ES-I3 (cell line): ENCODE measurements around the gene DNAJC18.
A peak's percentile ranks its signal among the peaks of the same experiment; 100 is the strongest.
"Not testable (repeated sequence)": the region's sequence is repeated elsewhere in the genome, so short reads cannot be mapped to it uniquely, and the experiment has no call there.

Experiments used
- H3K36me3 ChIP-seq: 2 replicates; pipeline ENCODE4 v1.6.1; 2013; ENCODE audit warnings: mild to moderate bottlenecking, low read length, control low read depth, moderate library complexity; ENCODE audit not compliant: insufficient read depth
- H3K4me1 ChIP-seq: 2 replicates; pipeline ENCODE4 v1.6.1; 2013; ENCODE audit warnings: mild to moderate bottlenecking, control low read depth, low read length; ENCODE audit not compliant: insufficient read depth
- H3K9ac ChIP-seq: 2 replicates; pipeline ENCODE4 v1.6.1; 2013; ENCODE audit warnings: low read depth, mild to moderate bottlenecking, low read length, moderate library complexity
- H3K9me3 ChIP-seq: 2 replicates; pipeline ENCODE4 v1.6.1; 2013; ENCODE audit warnings: mild to moderate bottlenecking, low read length, moderate library complexity; ENCODE audit not compliant: control insufficient read depth, insufficient read depth

DNAJC18 gene

GRCh38 chr5:139409116-139409515 is 30.2 kb downstream of the DNAJC18 start:
- not testable (repeated sequence) for H3K36me3 ChIP-seq, H3K9me3 ChIP-seq, H3K9ac ChIP-seq, H3K4me1 ChIP-seq

GRCh38 chr5:139408191-139408590 is 31.1 kb downstream of the DNAJC18 start:
- H3K9ac ChIP-seq = no peak overlapping the region
- peaks cover 8% of the 10 kb centered on the region for H3K4me1 ChIP-seq
- H3K36me3 ChIP-seq = no peaks in the 10 kb centered on the region
- no peaks in the 10 kb centered on the region for H3K9me3 ChIP-seq

- Histone ChIP-seq H3K9ac (no peak overlapping the region), H3K9me3 (no peaks in the 10 kb centered on the region), H3K4me1 (peaks cover 10% of the 10 kb centered on the region), H3K36me3 (no peaks in the 10 kb centered on the region)
These were observed 31.8 kb downstream of the DNAJC18 start for GRCh38 chr5:139407517-139407916.

GRCh38 chr5:139406963-139407362 is 32.4 kb downstream of the DNAJC18 start:
- Histone ChIP-seq H3K4me1 (peaks cover 10% of the 10 kb centered on the region), H3K9me3 (no peaks in the 10 kb centered on the region), H3K36me3 (no peaks in the 10 kb centered on the region), H3K9ac (no peak overlapping the region)

GRCh38 chr5:139404484-139404840 is 34.9 kb downstream of the DNAJC18 start:
- peaks cover 10% of the 10 kb centered on the region for H3K4me1 ChIP-seq
- H3K9me3 ChIP-seq = no peaks in the 10 kb centered on the region
- no peaks in the 10 kb centered on the region for H3K36me3 ChIP-seq
- peak overlapping the region; percentile 74 for H3K9ac ChIP-seq

- H3K4me1 ChIP-seq = peaks cover 10% of the 10 kb centered on the region
- H3K36me3 ChIP-seq = no peaks in the 10 kb centered on the region
- no peaks in the 10 kb centered on the region for H3K9me3 ChIP-seq
- peak within 1 kb of the TSS; percentile 74 for H3K9ac ChIP-seq
These were observed 35.4 kb downstream of the DNAJC18 start, which contains the start of gene SPATA24 for GRCh38 chr5:139403787-139404483. SPATA24 (minus strand) TSS chr5:139404089; CDS start chr5:139404060, 29 bp downstream.

GRCh38 chr5:139403418-139403786 is 35.9 kb downstream of the DNAJC18 start:
- peaks cover 10% of the 10 kb centered on the region for H3K4me1 ChIP-seq
- H3K9ac ChIP-seq = peak overlapping the region; percentile 74; the same call in 1 of the 2 replicates
- no peaks in the 10 kb centered on the region for H3K36me3 ChIP-seq
- H3K9me3 ChIP-seq = no peaks in the 10 kb centered on the region

- Histone ChIP-seq H3K36me3 (no peaks in the 10 kb centered on the region), H3K9me3 (no peaks in the 10 kb centered on the region), H3K9ac (no peak overlapping the region), H3K4me1 (peaks cover 10% of the 10 kb centered on the region)
These were observed 36.7 kb downstream of the DNAJC18 start for GRCh38 chr5:139402561-139403158.

- Histone ChIP-seq H3K9ac (no peak overlapping the region), H3K9me3 (no peaks in the 10 kb centered on the region), H3K4me1 (peaks cover 10% of the 10 kb centered on the region), H3K36me3 (no peaks in the 10 kb centered on the region)
These were observed 37.8 kb downstream of the DNAJC18 start for GRCh38 chr5:139401546-139401945.

GRCh38 chr5:139399501-139400121 is 39.7 kb downstream of the DNAJC18 start:
- Histone ChIP-seq H3K36me3 (no peaks in the 10 kb centered on the region), H3K4me1 (peaks cover 23% of the 10 kb centered on the region), H3K9me3 (no peaks in the 10 kb centered on the region), H3K9ac (no peak overlapping the region)

- Histone ChIP-seq H3K9me3 (no peaks in the 10 kb centered on the region), H3K4me1 (peaks cover 15% of the 10 kb centered on the region), H3K36me3 (no peaks in the 10 kb centered on the region), H3K9ac (no peak overlapping the region)
These were observed 41.4 kb downstream of the DNAJC18 start for GRCh38 chr5:139397921-139398320.

GRCh38 chr5:139396691-139397090 is 42.6 kb downstream of the DNAJC18 start:
- H3K9ac ChIP-seq = no peak overlapping the region
- no peaks in the 10 kb centered on the region for H3K9me3 ChIP-seq
- H3K36me3 ChIP-seq = no peaks in the 10 kb centered on the region
- peaks cover 15% of the 10 kb centered on the region for H3K4me1 ChIP-seq

GRCh38 chr5:139395844-139396640 is 43.3 kb downstream of the DNAJC18 start:
- no peaks in the 10 kb centered on the region for H3K36me3 ChIP-seq
- no peaks in the 10 kb centered on the region for H3K9me3 ChIP-seq
- peaks cover 22% of the 10 kb centered on the region for H3K4me1 ChIP-seq
- H3K9ac ChIP-seq = no peak overlapping the region
